GM21717 (cell line): ENCODE measurements around the gene PARVG.

Experiments used
- ATAC-seq: cut with Tn5 transposase; IDR thresholded peaks from one replicate; pipeline ENCODE4 v1.9.1; 2021; ENCODE audit warnings: mild to moderate bottlenecking, moderate library complexity; ENCODE audit not compliant: unreplicated experiment

The PARVG gene

GRCh38 chr22:44193535-44193891, 12.8 kb downstream of the PARVG start:
- no peak for ATAC-seq

GRCh38 chr22:44194569-44194968, 13.8 kb downstream of the PARVG start:
- no peak for ATAC-seq

GRCh38 chr22:44195189-44195871, 14.6 kb downstream of the PARVG start:
- no peak for ATAC-seq

- no peak for ATAC-seq
Observed at GRCh38 chr22:44196241-44196640, 15.5 kb downstream of the PARVG start.

- no peak for ATAC-seq
Observed at GRCh38 chr22:44196731-44197131, 16.0 kb downstream of the PARVG start.

- ATAC-seq = no peak
Observed at GRCh38 chr22:44197271-44197670, 16.5 kb downstream of the PARVG start.

GRCh38 chr22:44199164-44199563, 18.4 kb downstream of the PARVG start:
- no peak for ATAC-seq

- no peak for ATAC-seq
Observed at GRCh38 chr22:44199866-44200265, 19.1 kb downstream of the PARVG start.

- no peak for ATAC-seq
Observed at GRCh38 chr22:44200451-44200850, 19.7 kb downstream of the PARVG start.

- ATAC-seq = no peak
Observed at GRCh38 chr22:44200855-44201550, 20.3 kb downstream of the PARVG start.

- ATAC-seq = no peak
Observed at GRCh38 chr22:44201665-44202064, 20.9 kb downstream of the PARVG start.

- ATAC-seq = no peak
Observed at GRCh38 chr22:44202261-44202789, 21.6 kb downstream of the PARVG start.

GRCh38 chr22:44203203-44203602, 22.5 kb downstream of the PARVG start:
- ATAC-seq = no peak

GRCh38 chr22:44204739-44205515, 24.2 kb downstream of the PARVG start:
- no peak for ATAC-seq

- no peak for ATAC-seq
Observed at GRCh38 chr22:44205516-44206329, 25.0 kb downstream of the PARVG start.

GRCh38 chr22:44206330-44206645, 25.6 kb downstream of the PARVG start:
- ATAC-seq = no peak

- no peak for ATAC-seq
Observed at GRCh38 chr22:44206696-44207095, 26.0 kb downstream of the PARVG start.

- ATAC-seq = no peak
Observed at GRCh38 chr22:44207173-44207980, 26.7 kb downstream of the PARVG start.

- ATAC-seq = no peak
Observed at GRCh38 chr22:44207981-44208317, 27.2 kb downstream of the PARVG start.

GRCh38 chr22:44209343-44209742, 28.6 kb downstream of the PARVG start:
- no peak for ATAC-seq
